OCI-LY1 (cell line): ENCODE results near the gene GRM7.

Source experiments
- H2AFZ ChIP-seq: fragments of 200-600 bp; sonication (generic), shearing (Covaris generic); 2 replicates; pipeline ENCODE4 v1.6.0; 2014; ENCODE audit warnings: antibody characterized with exemption, mild to moderate bottlenecking, low read length
- H3F3A ChIP-seq: fragments of 200-600 bp; sonication (generic), shearing (Covaris generic); 2 replicates; pipeline ENCODE4 v1.6.0; 2014; ENCODE audit warnings: mild to moderate bottlenecking, antibody characterized with exemption, low read length, moderate library complexity; ENCODE audit not compliant: insufficient read depth
- H3K27ac ChIP-seq: fragments of 200-600 bp; sonication (generic); 2 replicates; pipeline ENCODE4 v1.5.1; 2014; ENCODE audit warnings: low read length, mixed run types, mild to moderate bottlenecking, low read depth; ENCODE audit not compliant: poor library complexity, severe bottlenecking
- H3K27me3 ChIP-seq: fragments of 200-600 bp; sonication (generic); 2 replicates; pipeline ENCODE4 v1.6.0; 2014; ENCODE audit warnings: antibody characterized with exemption, mild to moderate bottlenecking, low read length, moderate library complexity; ENCODE audit not compliant: insufficient read depth
- H3K36me3 ChIP-seq: fragments of 200-600 bp; sonication (generic); 2 replicates; pipeline ENCODE4 v1.6.1; 2014; ENCODE audit warnings: mild to moderate bottlenecking, antibody characterized with exemption, low read length, moderate library complexity, mixed read lengths; ENCODE audit not compliant: insufficient read depth
- H3K4me1 ChIP-seq: fragments of 200-600 bp; sonication (generic); 2 replicates; pipeline ENCODE4 v1.5.1; 2014; ENCODE audit warnings: mild to moderate bottlenecking, low read length, moderate library complexity; ENCODE audit not compliant: insufficient read depth, severe bottlenecking
- H3K4me2 ChIP-seq: fragments of 200-600 bp; sonication (generic), shearing (Covaris generic); 2 replicates; pipeline ENCODE4 v1.6.1; 2014; ENCODE audit warnings: low read length
- H3K4me3 ChIP-seq: fragments of 200-600 bp; sonication (generic); 2 replicates; pipeline ENCODE4 v1.5.1; 2014; ENCODE audit warnings: low read length, low read depth, mild to moderate bottlenecking, mixed read lengths; ENCODE audit not compliant: poor library complexity, severe bottlenecking
- H3K79me2 ChIP-seq: fragments of 200-600 bp; shearing (Covaris generic); 2 replicates; pipeline ENCODE4 v1.6.1; 2016; ENCODE audit warnings: mixed run types, low read length, mixed read lengths; ENCODE audit not compliant: insufficient read depth
- H3K9ac ChIP-seq: fragments of 200-600 bp; sonication (generic), shearing (Covaris generic); 2 replicates; pipeline ENCODE4 v1.6.1; 2014; ENCODE audit warnings: mild to moderate bottlenecking, low read length, mixed read lengths
- H3K9me2 ChIP-seq: fragments of 200-600 bp; sonication (generic), shearing (Covaris generic); 2 replicates; pipeline ENCODE4 v1.6.1; 2014; ENCODE audit warnings: low read depth, mild to moderate bottlenecking, low read length, mixed read lengths
- H3K9me3 ChIP-seq: fragments of 200-600 bp; shearing (Covaris generic); 2 replicates; pipeline ENCODE4 v1.6.1; 2014; ENCODE audit warnings: low read length, mixed read lengths
- H4K20me1 ChIP-seq: fragments of 200-600 bp; sonication (generic), shearing (Covaris generic); 2 replicates; pipeline ENCODE4 v1.6.0; 2016; ENCODE audit warnings: mild to moderate bottlenecking, low read length; ENCODE audit not compliant: insufficient read depth
- EZH2 ChIP-seq: fragments of 200-600 bp; sonication (generic), shearing (Covaris generic); IDR thresholded peaks from 2 replicates; pipeline ENCODE4 v1.8.0; 2017; ENCODE audit warnings: borderline replicate concordance, mixed run types, mild to moderate bottlenecking, antibody characterized with exemption, low read length, moderate library complexity, mixed read lengths
- TF ChIP-seq, protein P1 (sequence below): fragments of 200-600 bp; sonication (generic), shearing (Covaris generic); IDR thresholded peaks from 2 replicates; pipeline ENCODE4 v1.5.1; 2017; ENCODE audit warnings: mild to moderate bottlenecking, antibody characterized with exemption, low read length, moderate library complexity, mixed read lengths

Gene GRM7

DNA sequence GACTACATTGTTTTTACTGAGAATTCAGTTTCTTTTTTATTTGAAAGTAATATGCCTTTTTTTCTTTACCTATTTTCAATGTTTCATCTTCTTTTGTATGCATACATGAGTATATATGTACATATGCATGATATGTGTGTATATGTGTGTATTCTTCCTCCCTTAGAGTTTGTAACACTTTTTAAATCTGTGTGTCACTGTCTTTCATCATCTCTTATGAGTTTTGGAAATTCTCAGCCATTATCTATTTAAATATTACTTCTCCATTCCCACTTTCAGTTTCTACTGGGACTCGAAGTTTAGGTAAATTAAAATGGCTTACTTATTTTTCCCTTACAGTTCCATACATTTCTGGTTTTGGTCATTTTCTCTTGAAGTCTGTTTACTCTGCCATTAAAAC is 754.1 kb downstream of the GRM7 start:
- Histone ChIP-seq H3K9me3 (no peaks in the 10 kb centered on the region), H3K4me1 (no peaks in the 10 kb centered on the region), H3K36me3 (no peaks in the 10 kb centered on the region), H3F3A (no peaks in the 10 kb centered on the region), H3K9me2 (no peaks in the 10 kb centered on the region), H2AFZ (no peak overlapping the region), H3K4me2 (no peak overlapping the region), H3K27ac (no peak overlapping the region), H3K27me3 (no peaks in the 10 kb centered on the region), H3K4me3 (no peak overlapping the region), H3K9ac (no peak overlapping the region), H3K79me2 (no peaks in the 10 kb centered on the region), H4K20me1 (no peaks in the 10 kb centered on the region)
- TF ChIP-seq EZH2: no peak
- TF ChIP-seq, protein P1, sequence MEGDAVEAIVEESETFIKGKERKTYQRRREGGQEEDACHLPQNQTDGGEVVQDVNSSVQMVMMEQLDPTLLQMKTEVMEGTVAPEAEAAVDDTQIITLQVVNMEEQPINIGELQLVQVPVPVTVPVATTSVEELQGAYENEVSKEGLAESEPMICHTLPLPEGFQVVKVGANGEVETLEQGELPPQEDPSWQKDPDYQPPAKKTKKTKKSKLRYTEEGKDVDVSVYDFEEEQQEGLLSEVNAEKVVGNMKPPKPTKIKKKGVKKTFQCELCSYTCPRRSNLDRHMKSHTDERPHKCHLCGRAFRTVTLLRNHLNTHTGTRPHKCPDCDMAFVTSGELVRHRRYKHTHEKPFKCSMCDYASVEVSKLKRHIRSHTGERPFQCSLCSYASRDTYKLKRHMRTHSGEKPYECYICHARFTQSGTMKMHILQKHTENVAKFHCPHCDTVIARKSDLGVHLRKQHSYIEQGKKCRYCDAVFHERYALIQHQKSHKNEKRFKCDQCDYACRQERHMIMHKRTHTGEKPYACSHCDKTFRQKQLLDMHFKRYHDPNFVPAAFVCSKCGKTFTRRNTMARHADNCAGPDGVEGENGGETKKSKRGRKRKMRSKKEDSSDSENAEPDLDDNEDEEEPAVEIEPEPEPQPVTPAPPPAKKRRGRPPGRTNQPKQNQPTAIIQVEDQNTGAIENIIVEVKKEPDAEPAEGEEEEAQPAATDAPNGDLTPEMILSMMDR: no peak

DNA sequence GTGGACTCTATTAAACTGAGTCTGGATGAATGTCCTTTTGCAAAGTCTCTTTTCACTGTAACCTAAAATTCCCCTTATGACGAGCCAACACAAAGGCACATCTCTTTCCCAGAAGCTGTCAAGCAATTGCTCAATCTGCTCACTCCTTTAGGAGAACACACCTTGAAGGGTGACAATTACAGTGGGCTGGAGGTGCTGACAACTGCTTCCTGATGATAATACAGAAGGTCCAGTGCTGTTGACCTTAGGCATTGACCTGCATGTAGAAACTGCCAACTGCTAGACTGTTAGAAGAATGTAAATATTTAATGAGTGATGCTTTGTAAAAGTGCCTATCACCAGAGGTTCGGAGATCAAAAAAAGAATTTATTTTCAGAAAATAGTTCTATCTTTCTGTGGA is 757.7 kb downstream of the GRM7 start:
- Histone ChIP-seq H3K9ac (no peak overlapping the region), H2AFZ (no peak overlapping the region), H3K4me2 (no peak overlapping the region), H3F3A (no peaks in the 10 kb centered on the region), H3K9me2 (no peaks in the 10 kb centered on the region), H3K9me3 (no peaks in the 10 kb centered on the region), H3K4me3 (no peak overlapping the region), H3K4me1 (no peaks in the 10 kb centered on the region), H3K36me3 (no peaks in the 10 kb centered on the region), H3K27ac (no peak overlapping the region), H4K20me1 (no peaks in the 10 kb centered on the region), H3K27me3 (no peaks in the 10 kb centered on the region), H3K79me2 (no peaks in the 10 kb centered on the region)
- TF ChIP-seq, protein P1: no peak
- no peak for TF ChIP-seq EZH2

DNA sequence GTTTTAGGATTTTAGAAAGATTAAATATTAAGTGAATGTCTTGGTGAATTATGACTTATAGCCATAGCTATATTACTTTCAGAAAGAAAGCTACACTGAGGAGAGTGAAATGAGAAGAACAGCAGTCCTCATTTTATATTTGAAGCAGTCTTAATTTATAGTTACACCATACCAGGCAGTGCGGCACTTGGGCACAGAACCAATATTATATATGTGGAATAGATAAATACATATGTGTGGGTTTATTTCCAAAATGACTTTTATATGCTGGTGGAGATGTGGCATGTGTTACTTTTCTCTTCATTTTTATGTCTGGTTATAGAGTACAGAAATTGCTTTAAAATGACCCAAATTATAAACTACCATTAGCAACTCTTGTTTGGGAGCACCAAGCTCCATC is 759.5 kb downstream of the GRM7 start:
- no peaks in the 10 kb centered on the region for H3K79me2 ChIP-seq
- TF ChIP-seq, protein P1: no peak
- TF ChIP-seq EZH2: no peak
- H3F3A ChIP-seq: no peaks in the 10 kb centered on the region
- H2AFZ ChIP-seq: no peak overlapping the region
- H3K9me3 ChIP-seq: no peaks in the 10 kb centered on the region
- no peak overlapping the region for H3K9ac ChIP-seq
- H3K27me3 ChIP-seq: no peaks in the 10 kb centered on the region
- H3K4me2 ChIP-seq: no peak overlapping the region
- no peak overlapping the region for H3K27ac ChIP-seq
- H3K9me2 ChIP-seq: no peaks in the 10 kb centered on the region
- H3K36me3 ChIP-seq: no peaks in the 10 kb centered on the region
- H3K4me3 ChIP-seq: no peak overlapping the region
- H3K4me1 ChIP-seq: no peaks in the 10 kb centered on the region
- no peaks in the 10 kb centered on the region for H4K20me1 ChIP-seq
